Activated T-helper 2 cell treated with anti-CD3 and anti-CD28 coated beads, Interferon-gamma antibody, Interleukin-2, Interleukin-4, amounts not matched to agents 10 μg/mL and 5 μg/mL and 100 μg/mL, durations not matched to agents 14 hours and 24 hours and 36 hours (primary cell): ENCODE data around the gene CLEC3A. TPM values are rescaled to one million over a fixed set of nuclear protein-coding genes. Genes with fewer than 3 reads are reported as not detected.
"Not testable (repeated sequence)": the region's sequence is repeated elsewhere in the genome, so short reads cannot be mapped to it uniquely, and the experiment has no call there.

Experiments
- DNase-seq: peaks from one replicate; pipeline ENCODE4 v3.0.0; 2021; ENCODE audit warnings: low spot score
- H3K27ac Mint-ChIP-seq: one replicate; pipeline ENCODE4 v1.8.0; 2021; ENCODE audit warnings: mixed read lengths
- H3K27me3 Mint-ChIP-seq: one replicate; pipeline ENCODE4 v1.8.0; 2021; ENCODE audit warnings: low read depth, mixed read lengths
- H3K36me3 Mint-ChIP-seq: one replicate; pipeline ENCODE4 v1.8.0; 2021; ENCODE audit warnings: low read depth, mixed read lengths
- H3K4me1 Mint-ChIP-seq: one replicate; pipeline ENCODE4 v1.8.0; 2021; ENCODE audit warnings: low read depth, mixed read lengths
- H3K4me3 Mint-ChIP-seq: one replicate; pipeline ENCODE4 v1.8.0; 2021; ENCODE audit warnings: low read depth, mild to moderate bottlenecking, moderate library complexity, mixed read lengths
- H3K9me3 Mint-ChIP-seq: one replicate; pipeline ENCODE4 v1.8.0; 2021; ENCODE audit warnings: mixed read lengths
- intact Hi-C: fragments of 100-400 bp; cut with micrococcal nuclease; formaldehyde crosslinking; loops from one replicate; pipeline ENCODE4 v1.15.1; 2023
- total RNA-seq: library from RNA; stranded (reverse); gene quantifications from 2 replicates; pipeline ENCODE4 v1.2.3, GENCODE V29; 2022

The CLEC3A gene, protein sequence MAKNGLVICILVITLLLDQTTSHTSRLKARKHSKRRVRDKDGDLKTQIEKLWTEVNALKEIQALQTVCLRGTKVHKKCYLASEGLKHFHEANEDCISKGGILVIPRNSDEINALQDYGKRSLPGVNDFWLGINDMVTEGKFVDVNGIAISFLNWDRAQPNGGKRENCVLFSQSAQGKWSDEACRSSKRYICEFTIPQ
- total RNA-seq = not detected in 2 replicates

- H3K27ac Mint-ChIP-seq = no peak within 1 kb of the TSS
- no peaks in the 10 kb centered on the region for H3K36me3 Mint-ChIP-seq
- peaks cover 11% of the 10 kb centered on the region for H3K27me3 Mint-ChIP-seq
- H3K4me1 Mint-ChIP-seq = no peaks in the 10 kb centered on the region
- no peaks in the 10 kb centered on the region for H3K9me3 Mint-ChIP-seq
- intact Hi-C loops = no loop called here
- no peak for DNase-seq
- H3K4me3 Mint-ChIP-seq = no peak within 1 kb of the TSS
Observed at GRCh38 chr16:78022347-78023060, at the start of gene CLEC3A. Gene CLEC3A (plus strand): TSS chr16:78022548. CDS start chr16:78022627, 79 bp downstream.

GRCh38 chr16:77974883-77975282 lies 47.5 kb upstream of the CLEC3A start:
- H3K27me3 Mint-ChIP-seq = peaks cover 2% of the 10 kb centered on the region
- no peak for DNase-seq
- intact Hi-C loops = loop anchor here (10.0 kb wide), 1 partner anchor 190 kb away; the partner anchor contains the start of gene VAT1L
- H3K27ac Mint-ChIP-seq = no peak overlapping the region
- no peaks in the 10 kb centered on the region for H3K4me1 Mint-ChIP-seq
- H3K9me3 Mint-ChIP-seq = no peaks in the 10 kb centered on the region
- H3K36me3 Mint-ChIP-seq = no peaks in the 10 kb centered on the region
- no peak overlapping the region for H3K4me3 Mint-ChIP-seq

DNA sequence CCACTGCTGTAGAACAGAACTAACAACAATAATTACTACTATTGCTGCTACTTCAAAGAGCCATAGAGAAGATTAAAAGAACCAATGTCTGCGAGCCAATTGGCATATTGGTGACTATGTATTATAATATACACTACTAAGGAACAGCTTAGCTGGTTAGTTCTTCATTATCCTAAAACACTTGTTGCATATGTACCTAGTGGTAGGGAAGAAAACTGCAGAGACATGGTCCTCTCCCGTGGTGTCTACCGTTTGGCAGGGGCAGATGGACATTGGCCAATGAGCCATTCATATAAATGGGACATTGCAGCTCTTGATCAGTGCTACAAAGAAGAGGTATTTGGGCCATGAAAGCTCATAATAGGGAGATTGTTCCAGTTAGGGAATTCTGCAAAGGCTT lies 46.4 kb upstream of the CLEC3A start:
- Mint-ChIP-seq H3K36me3 (no peaks in the 10 kb centered on the region), H3K9me3 (no peaks in the 10 kb centered on the region), H3K4me3 (no peak overlapping the region), H3K27me3 (peaks cover 2% of the 10 kb centered on the region), H3K27ac (no peak overlapping the region), H3K4me1 (no peaks in the 10 kb centered on the region)
- intact Hi-C loops = loop anchor here (10.0 kb wide), 1 partner anchor 191 kb away; the partner anchor contains the start of gene VAT1L
- no peak for DNase-seq

DNA sequence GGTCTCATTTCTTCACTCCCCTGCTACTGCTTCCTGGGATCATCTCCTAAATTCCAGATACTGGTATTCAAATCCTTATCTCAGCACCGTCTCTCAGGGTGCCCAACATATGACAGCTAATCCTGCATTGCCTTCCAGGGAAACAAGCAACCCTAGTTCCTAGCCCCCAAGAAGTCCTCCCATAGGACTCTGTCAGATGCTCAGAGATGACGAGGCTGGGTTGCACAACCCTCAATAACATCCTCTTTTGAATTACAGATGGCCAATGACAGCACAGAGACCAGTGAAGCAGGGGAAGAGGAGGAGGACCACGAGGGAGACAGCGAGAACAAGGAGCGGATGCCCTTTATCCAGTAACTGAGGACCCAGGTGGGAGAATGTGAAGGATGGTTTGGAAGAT lies 45.0 kb upstream of the CLEC3A start:
- no peaks in the 10 kb centered on the region for H3K4me1 Mint-ChIP-seq
- intact Hi-C loops = loop anchor here (10.0 kb wide), 1 partner anchor 193 kb away; the partner anchor contains the start of gene VAT1L
- DNase-seq = no peak
- H3K27ac Mint-ChIP-seq = no peak overlapping the region
- H3K4me3 Mint-ChIP-seq = no peak overlapping the region
- H3K9me3 Mint-ChIP-seq = no peaks in the 10 kb centered on the region
- no peaks in the 10 kb centered on the region for H3K27me3 Mint-ChIP-seq
- no peaks in the 10 kb centered on the region for H3K36me3 Mint-ChIP-seq

- H3K4me1 Mint-ChIP-seq = no peaks in the 10 kb centered on the region
- no peaks in the 10 kb centered on the region for H3K36me3 Mint-ChIP-seq
- H3K4me3 Mint-ChIP-seq = no peak overlapping the region
- H3K9me3 Mint-ChIP-seq = no peaks in the 10 kb centered on the region
- no peak for DNase-seq
- H3K27me3 Mint-ChIP-seq = no peaks in the 10 kb centered on the region
- no peak overlapping the region for H3K27ac Mint-ChIP-seq
- intact Hi-C loops = no loop called here
Observed at GRCh38 chr16:77985111-77985510, 37.2 kb upstream of the CLEC3A start.

GRCh38 chr16:77986011-77986740 lies 36.2 kb upstream of the CLEC3A start:
- Mint-ChIP-seq H3K9me3 (no peaks in the 10 kb centered on the region), H3K27me3 (no peaks in the 10 kb centered on the region), H3K27ac (no peak overlapping the region), H3K4me1 (no peaks in the 10 kb centered on the region), H3K36me3 (no peaks in the 10 kb centered on the region), H3K4me3 (no peak overlapping the region)
- intact Hi-C loops = no loop called here
- DNase-seq = no peak

DNA sequence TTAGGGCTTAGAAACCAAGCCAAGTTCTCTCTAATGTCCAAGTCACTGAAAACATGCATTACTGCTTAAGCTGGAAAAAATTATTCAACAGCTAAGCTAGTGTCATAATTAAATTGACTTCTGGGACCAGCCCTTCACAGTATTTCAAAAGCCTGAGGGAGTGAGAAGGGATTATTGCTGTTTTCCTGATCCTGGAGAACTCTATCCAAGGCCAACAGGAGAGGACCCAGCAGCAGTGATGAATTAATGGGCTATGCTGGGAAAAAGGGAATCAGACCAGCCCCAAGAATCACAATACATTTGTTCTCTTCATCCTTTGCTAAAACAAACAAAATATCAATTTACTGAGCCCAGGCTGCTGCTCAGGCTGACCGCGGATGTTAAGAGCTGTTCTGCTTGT lies 34.5 kb upstream of the CLEC3A start:
- Mint-ChIP-seq H3K27ac (no peak overlapping the region), H3K4me1 (no peaks in the 10 kb centered on the region), H3K27me3 (no peaks in the 10 kb centered on the region), H3K4me3 (no peak overlapping the region), H3K36me3 (no peaks in the 10 kb centered on the region), H3K9me3 (no peaks in the 10 kb centered on the region)
- intact Hi-C loops = no loop called here
- DNase-seq = no peak

GRCh38 chr16:77989846-77990245 lies 32.5 kb upstream of the CLEC3A start:
- H3K9me3 Mint-ChIP-seq = no peaks in the 10 kb centered on the region
- H3K36me3 Mint-ChIP-seq = no peaks in the 10 kb centered on the region
- no peak overlapping the region for H3K4me3 Mint-ChIP-seq
- no peaks in the 10 kb centered on the region for H3K27me3 Mint-ChIP-seq
- no peak for DNase-seq
- intact Hi-C loops = no loop called here
- H3K4me1 Mint-ChIP-seq = no peaks in the 10 kb centered on the region
- H3K27ac Mint-ChIP-seq = no peak overlapping the region

DNA sequence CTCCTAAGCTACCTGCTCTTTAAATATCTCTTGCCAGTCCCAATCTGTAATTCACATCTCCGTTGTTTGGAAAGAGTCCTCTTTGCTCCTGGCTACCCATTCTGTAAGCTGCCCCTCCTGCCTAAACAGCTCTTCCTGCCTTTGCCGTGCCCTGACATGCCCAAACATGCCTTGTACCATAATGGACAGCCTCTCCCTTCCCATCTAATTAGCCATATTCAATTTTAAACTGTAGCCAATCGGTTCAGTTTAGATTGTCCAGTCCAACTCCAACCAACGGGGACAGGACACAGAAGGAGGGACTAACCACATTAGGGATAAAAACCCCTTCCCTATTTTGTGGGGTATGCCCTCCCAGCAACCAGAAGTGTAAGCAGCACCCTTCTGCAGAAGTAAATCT lies 30.6 kb upstream of the CLEC3A start:
- no peaks in the 10 kb centered on the region for H3K36me3 Mint-ChIP-seq
- intact Hi-C loops = no loop called here
- no peak overlapping the region for H3K4me3 Mint-ChIP-seq
- no peaks in the 10 kb centered on the region for H3K27me3 Mint-ChIP-seq
- peaks cover 4% of the 10 kb centered on the region for H3K9me3 Mint-ChIP-seq
- H3K4me1 Mint-ChIP-seq = no peaks in the 10 kb centered on the region
- H3K27ac Mint-ChIP-seq = no peak overlapping the region
- DNase-seq = no peak

DNA sequence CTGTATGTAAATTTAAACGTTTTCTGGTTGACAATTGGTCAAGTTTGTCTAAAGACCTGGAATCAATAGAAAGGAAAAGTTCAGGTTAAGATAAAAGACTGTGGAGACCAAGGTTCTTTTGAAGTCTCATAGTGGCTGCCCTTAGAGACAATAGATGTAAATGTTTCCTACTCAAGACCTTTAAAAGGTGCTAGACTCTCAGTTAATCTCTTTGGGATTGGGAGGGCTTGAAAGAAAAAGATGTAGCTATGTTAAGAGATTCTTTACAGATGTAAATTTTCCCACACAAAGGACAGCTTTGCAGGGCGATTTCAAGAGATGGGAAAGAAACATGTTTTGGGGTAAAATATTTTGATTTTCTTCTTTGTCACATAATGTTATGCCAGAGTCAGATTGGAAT lies 30.0 kb upstream of the CLEC3A start:
- DNase-seq, H3K4me1 Mint-ChIP-seq, H3K36me3 Mint-ChIP-seq, H3K27ac Mint-ChIP-seq, intact Hi-C loops, H3K9me3 Mint-ChIP-seq, H3K4me3 Mint-ChIP-seq, H3K27me3 Mint-ChIP-seq: not testable (repeated sequence)

GRCh38 chr16:77993111-77993985 lies 29.0 kb upstream of the CLEC3A start:
- intact Hi-C loops = no loop called here
- Mint-ChIP-seq H3K27ac (no peak overlapping the region), H3K4me3 (no peak overlapping the region), H3K36me3 (no peaks in the 10 kb centered on the region), H3K4me1 (no peaks in the 10 kb centered on the region), H3K27me3 (no peaks in the 10 kb centered on the region), H3K9me3 (peaks cover 4% of the 10 kb centered on the region)
- DNase-seq = no peak

GRCh38 chr16:77995843-77996455 lies 26.4 kb upstream of the CLEC3A start:
- H3K4me3 Mint-ChIP-seq = no peak overlapping the region

More at GRCh38 chr16:77995843-77996455, 26.4 kb upstream of the CLEC3A start:
- peaks cover 4% of the 10 kb centered on the region for H3K9me3 Mint-ChIP-seq
- no peak for DNase-seq
- no peak overlapping the region for H3K27ac Mint-ChIP-seq
- intact Hi-C loops = no loop called here
- H3K4me1 Mint-ChIP-seq = no peaks in the 10 kb centered on the region
- H3K27me3 Mint-ChIP-seq = no peaks in the 10 kb centered on the region
- H3K36me3 Mint-ChIP-seq = no peaks in the 10 kb centered on the region
